ENCODE measurements around the gene NPLOC4. TPM values are rescaled to one million over a fixed set of nuclear protein-coding genes. Genes with fewer than 3 reads are reported as not detected.

The NPLOC4 gene
- total and polyA plus RNA-seq, 2 donors (not counting 1 experiment from before 2014, with no cell fraction given) = 70.2 to 101 TPM

DNA sequence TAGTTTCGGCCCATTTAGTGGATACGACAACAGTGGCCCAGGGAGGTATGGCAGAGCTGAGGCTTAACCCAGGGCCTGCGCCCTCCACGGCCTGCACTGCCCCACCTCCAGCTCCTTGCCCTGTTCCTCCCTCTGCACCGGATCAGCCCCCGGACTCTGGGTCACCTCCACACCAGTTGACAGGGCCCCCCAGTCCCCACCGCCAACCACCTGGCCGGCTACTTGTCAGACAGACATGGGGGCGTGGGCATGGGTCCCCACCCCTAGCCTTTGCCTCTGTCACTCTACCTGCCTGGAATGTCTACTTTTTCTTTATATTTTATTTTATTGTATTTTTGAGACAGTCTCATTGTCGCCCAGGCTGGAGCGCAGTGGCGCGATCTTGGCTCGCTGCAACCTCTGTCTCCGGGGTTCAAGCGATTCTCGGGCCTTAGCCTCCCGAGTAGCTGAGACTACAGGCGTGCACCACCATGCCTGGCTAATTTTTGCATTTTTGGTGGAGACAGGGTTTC lies 121.3 kb downstream of the NPLOC4 start:
- Histone ChIP-seq H3K4me2 (replicated peaks; ENCODE audit: low read depth, low read length, poor library complexity, severe bottlenecking) (peak overlapping the region; percentile 99), H3K9me3 (ENCODE audit: control extremely low read depth in 1 of 3, control insufficient read depth in 2 of 3, insufficient read depth in 1 of 3, low read length in 2 of 3) (no peaks in the 10 kb centered on the region), H3K27ac (ENCODE audit: low read length in 2 of 2) (peak overlapping the region; percentile 97 to 98), H4K20me1 (ENCODE audit: control insufficient read depth, insufficient read depth, low read length, poor library complexity, severe bottlenecking) (peaks cover 20% of the 10 kb centered on the region), H3K4me3 (ENCODE audit: control extremely low read depth in 1 of 5, extremely low read depth in 1 of 5, insufficient read depth in 1 of 5, low read depth in 2 of 5, low read length in 4 of 5) (peak overlapping the region; percentile 61 to 94 (median 76)), H3K27me3 (replicated peaks in 1 of 4; ENCODE audit: control extremely low read depth in 1 of 4, control insufficient read depth in 3 of 4, insufficient read depth in 4 of 4, low read length in 3 of 4) (no peaks in the 10 kb centered on the region), H3K9ac (ENCODE audit: low read length) (peak overlapping the region; percentile 87), H3K79me2 (ENCODE audit: control insufficient read depth, insufficient read depth, low read length) (peaks cover 66% of the 10 kb centered on the region), H2AFZ (ENCODE audit: insufficient read depth, low read depth, low read length, poor library complexity, severe bottlenecking) (no peak overlapping the region), H3K36me3 (replicated peaks in 1 of 2; ENCODE audit: control extremely low read depth in 1 of 2, control insufficient read depth in 1 of 2, extremely low read depth in 1 of 2, insufficient read depth in 2 of 2, low read length in 1 of 2) (peaks cover 0 to 22% of the 10 kb centered on the region in 2 experiments), H3K4me1 (ENCODE audit: control insufficient read depth in 2 of 2, insufficient read depth in 2 of 2, low read length in 2 of 2) (peaks cover 45 to 69% of the 10 kb centered on the region in 2 donors)
- peak overlapping the region; percentile 99 for H3K27ac Mint-ChIP-seq
- intact Hi-C loops (cut with micrococcal nuclease) = loop anchor here (5.0 to 10.0 kb wide), 4 partner anchors 221 to 1253 kb away; partner anchors contain the start of genes P4HB, RNF213 and SLC38A10
- H3K4me3 Mint-ChIP-seq = peak overlapping the region; percentile 98
- DNase-seq (no peak), ATAC-seq (ENCODE audit: low read depth) (no peak)
- peaks cover 61% of the 10 kb centered on the region for H3K4me1 Mint-ChIP-seq
- no peaks in the 10 kb centered on the region for H3K9me3 Mint-ChIP-seq (ENCODE audit: insufficient read depth)
- H3K27me3 Mint-ChIP-seq = no peaks in the 10 kb centered on the region
- CTCF ChIA-PET = interaction anchor here (0.9 to 4.4 kb wide), 10 partner anchors 15 to 224 kb away, joined by 3 to 25 read pairs (median 4); partner anchors contain the start of gene FAAP100
- TF ChIP-seq, protein P1, sequence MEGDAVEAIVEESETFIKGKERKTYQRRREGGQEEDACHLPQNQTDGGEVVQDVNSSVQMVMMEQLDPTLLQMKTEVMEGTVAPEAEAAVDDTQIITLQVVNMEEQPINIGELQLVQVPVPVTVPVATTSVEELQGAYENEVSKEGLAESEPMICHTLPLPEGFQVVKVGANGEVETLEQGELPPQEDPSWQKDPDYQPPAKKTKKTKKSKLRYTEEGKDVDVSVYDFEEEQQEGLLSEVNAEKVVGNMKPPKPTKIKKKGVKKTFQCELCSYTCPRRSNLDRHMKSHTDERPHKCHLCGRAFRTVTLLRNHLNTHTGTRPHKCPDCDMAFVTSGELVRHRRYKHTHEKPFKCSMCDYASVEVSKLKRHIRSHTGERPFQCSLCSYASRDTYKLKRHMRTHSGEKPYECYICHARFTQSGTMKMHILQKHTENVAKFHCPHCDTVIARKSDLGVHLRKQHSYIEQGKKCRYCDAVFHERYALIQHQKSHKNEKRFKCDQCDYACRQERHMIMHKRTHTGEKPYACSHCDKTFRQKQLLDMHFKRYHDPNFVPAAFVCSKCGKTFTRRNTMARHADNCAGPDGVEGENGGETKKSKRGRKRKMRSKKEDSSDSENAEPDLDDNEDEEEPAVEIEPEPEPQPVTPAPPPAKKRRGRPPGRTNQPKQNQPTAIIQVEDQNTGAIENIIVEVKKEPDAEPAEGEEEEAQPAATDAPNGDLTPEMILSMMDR (IDR thresholded peaks at IDR 0.05) = no peak
- no peak for TF ChIP-seq EZH2 (IDR thresholded peaks at IDR 0.05; ENCODE audit: borderline replicate concordance, insufficient read depth, low read depth, low read length, poor library complexity, severe bottlenecking)
- POLR2A ChIA-PET = interaction anchor here (0.6 to 4.8 kb wide), 5 partner anchors 27 to 605 kb away, joined by 3 to 33 read pairs (median 3); partner anchors contain the start of gene FAAP100
- 26% methylated on average over 16 of the region's 19 CpGs for WGBS (ENCODE audit: insufficient coverage)
